ENCODE data around the gene ANO2.

ANO2 gene

GRCh38 chr12:5612556-5613410 lies 332.3 kb downstream of the ANO2 start:
- DNase-seq: no peak

- DNase-seq: no peak
These were observed 333.9 kb downstream of the ANO2 start for GRCh38 chr12:5611162-5611561.

GRCh38 chr12:5599378-5599777 lies 345.7 kb downstream of the ANO2 start:
- no peak for DNase-seq

- DNase-seq: no peak
These were observed 351.1 kb downstream of the ANO2 start for GRCh38 chr12:5593998-5594397.

- peak; percentile 64 for DNase-seq
These were observed 352.0 kb downstream of the ANO2 start for GRCh38 chr12:5593086-5593485.

GRCh38 chr12:5592310-5592709 lies 352.7 kb downstream of the ANO2 start:
- no peak for DNase-seq

- DNase-seq: no peak
These were observed 354.7 kb downstream of the ANO2 start for GRCh38 chr12:5590316-5590715.

- no peak for DNase-seq
These were observed 356.0 kb downstream of the ANO2 start for GRCh38 chr12:5589054-5589453.

GRCh38 chr12:5588591-5588990 lies 356.5 kb downstream of the ANO2 start:
- DNase-seq: no peak

- peak; percentile 69 for DNase-seq
These were observed 356.9 kb downstream of the ANO2 start for GRCh38 chr12:5588176-5588575.

GRCh38 chr12:5587711-5588121 lies 357.3 kb downstream of the ANO2 start:
- no peak for DNase-seq

GRCh38 chr12:5586201-5586600 lies 358.9 kb downstream of the ANO2 start:
- DNase-seq: peak; percentile 75

GRCh38 chr12:5585178-5585577 lies 359.9 kb downstream of the ANO2 start:
- DNase-seq: no peak

- DNase-seq: no peak
These were observed 360.5 kb downstream of the ANO2 start for GRCh38 chr12:5584412-5585175.

GRCh38 chr12:5582541-5582940 lies 362.5 kb downstream of the ANO2 start:
- DNase-seq: no peak

GRCh38 chr12:5582018-5582417 lies 363.0 kb downstream of the ANO2 start:
- no peak for DNase-seq

GRCh38 chr12:5581616-5582015 lies 363.4 kb downstream of the ANO2 start:
- no peak for DNase-seq

GRCh38 chr12:5581019-5581418 lies 364.0 kb downstream of the ANO2 start:
- DNase-seq: no peak

- DNase-seq: no peak
These were observed 366.3 kb downstream of the ANO2 start for GRCh38 chr12:5578775-5579174.

- no peak for DNase-seq
These were observed 367.3 kb downstream of the ANO2 start for GRCh38 chr12:5577741-5578140.

- no peak for DNase-seq
These were observed 367.8 kb downstream of the ANO2 start for GRCh38 chr12:5577211-5577612.

- no peak for DNase-seq
These were observed 369.1 kb downstream of the ANO2 start for GRCh38 chr12:5575987-5576386.

- DNase-seq: no peak
These were observed 369.8 kb downstream of the ANO2 start for GRCh38 chr12:5575232-5575631.

GRCh38 chr12:5573390-5573789 lies 371.7 kb downstream of the ANO2 start:
- DNase-seq: no peak
